Fibroblast of the conjunctiva (primary cell): ENCODE data around the gene CAMTA2.

Experiments
- DNase-seq: peaks from one replicate; pipeline ENCODE4 v3.0.0-alpha.2; 2010; ENCODE audit warnings: low read depth

CAMTA2 gene

DNA sequence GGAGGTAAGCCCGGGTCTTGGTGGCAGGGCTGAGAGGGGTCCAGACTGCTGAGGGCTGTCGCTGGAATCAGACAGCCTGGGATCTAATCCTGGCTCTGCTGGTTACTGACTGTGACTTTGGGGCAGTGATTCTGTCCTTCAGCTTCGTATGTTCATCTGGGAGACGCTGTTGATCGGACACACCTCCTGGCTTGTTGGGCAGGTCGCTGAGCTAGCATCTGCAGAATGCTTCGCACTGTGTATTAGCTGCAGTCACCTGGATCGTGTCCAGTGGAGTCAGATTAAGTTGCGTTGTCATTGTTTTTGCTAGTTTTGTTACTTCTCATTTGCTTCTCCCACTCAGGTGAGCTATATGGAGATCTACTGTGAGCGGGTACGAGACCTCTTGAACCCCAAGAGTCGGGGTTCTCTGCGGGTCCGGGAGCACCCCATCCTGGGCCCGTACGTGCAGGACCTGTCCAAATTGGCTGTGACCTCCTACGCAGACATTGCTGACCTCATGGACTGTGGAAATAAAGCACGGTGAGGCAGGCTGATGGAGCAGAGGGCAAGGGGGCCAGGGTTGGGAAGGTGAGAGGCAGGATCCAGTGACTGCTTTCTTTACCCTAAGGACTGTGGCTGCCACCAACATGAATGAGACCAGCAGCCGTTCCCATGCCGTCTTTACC, 14.8 kb upstream of the CAMTA2 start:
- no peak for DNase-seq

DNA sequence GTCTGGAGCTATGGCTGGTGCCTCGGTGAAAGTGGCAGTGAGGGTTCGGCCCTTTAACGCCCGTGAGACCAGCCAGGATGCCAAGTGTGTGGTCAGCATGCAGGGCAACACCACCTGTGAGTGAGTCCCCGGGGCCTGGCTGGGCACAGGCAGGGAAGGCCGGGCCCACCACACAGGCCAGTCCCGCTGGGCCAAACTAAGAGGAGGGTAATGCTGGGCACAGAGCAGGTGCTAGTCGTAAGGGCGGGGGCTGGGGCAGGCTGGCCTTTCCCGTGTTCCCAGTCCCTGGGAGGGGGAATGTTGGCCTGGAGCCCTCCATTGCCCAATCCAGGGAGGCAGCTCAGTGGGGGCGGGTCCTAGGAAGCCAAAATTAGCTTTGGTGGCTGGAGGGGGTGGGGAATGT, 12.8 kb upstream of the CAMTA2 start:
- DNase-seq: no peak

DNA sequence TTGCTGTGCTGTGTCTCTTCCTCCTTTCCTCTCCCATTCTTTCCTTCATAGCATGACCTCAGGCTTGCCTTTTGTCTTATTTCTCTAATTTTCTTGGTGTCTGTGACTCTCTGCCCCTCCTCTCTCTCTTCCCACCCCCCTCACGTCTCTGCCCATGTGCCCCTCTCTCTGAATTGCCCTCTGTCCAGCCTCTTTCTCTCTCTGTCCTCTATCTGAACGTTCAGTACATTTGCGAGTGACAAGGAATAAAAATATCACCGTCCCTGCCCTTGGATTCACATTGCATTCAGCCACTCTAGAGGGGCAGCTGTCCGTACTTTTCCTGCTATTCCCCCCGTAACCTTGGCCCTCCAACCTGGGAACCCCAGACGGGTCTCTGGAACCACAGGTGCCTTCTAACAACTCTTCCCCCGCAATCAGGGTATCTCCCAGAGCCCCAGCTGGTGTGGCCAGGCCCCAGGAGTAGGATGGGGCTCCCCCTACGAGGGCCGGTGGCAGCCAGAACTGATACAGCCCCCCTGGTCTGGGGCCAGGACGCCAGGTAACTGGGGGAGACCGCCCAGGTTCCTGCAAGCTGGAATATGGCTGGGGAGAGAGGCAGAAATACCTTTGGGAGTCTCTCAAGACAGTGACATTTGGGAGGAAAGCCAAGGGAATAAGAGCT, 12.1 kb upstream of the CAMTA2 start:
- no peak for DNase-seq

DNA sequence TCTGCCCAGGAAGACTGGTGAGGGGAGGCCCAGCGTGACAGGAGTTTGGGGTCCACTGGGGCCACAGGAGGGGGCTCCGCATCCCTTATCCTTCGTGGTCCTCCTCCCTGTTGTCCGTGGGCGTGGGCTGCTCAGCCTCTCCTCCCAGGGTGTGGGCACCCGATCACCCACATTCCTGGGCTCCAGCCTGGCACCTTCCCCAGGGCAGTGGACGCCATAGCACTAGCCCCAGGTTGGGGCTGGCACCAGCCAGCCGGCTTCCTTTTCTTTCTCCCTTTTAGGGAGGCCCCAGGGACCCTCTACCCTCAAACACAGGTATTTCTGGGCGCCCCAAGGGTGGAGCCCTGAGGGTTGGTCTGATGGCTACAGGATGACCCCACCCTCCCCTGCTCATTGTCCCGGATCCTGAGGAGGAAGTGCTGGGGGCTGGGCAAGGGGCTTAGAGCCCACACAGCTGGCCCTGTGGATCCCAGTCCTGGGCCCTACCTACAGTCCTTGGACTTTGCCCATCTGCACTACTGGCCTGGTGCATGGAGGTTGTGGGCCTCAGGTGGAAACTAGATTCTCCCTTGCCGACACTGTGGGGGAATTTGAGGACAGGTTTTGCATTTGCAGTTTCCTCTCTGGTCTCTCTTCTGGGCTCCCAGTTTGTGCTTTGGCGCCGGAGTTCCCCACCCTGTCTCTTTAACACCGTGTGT, 11.4 kb upstream of the CAMTA2 start:
- no peak for DNase-seq

DNA sequence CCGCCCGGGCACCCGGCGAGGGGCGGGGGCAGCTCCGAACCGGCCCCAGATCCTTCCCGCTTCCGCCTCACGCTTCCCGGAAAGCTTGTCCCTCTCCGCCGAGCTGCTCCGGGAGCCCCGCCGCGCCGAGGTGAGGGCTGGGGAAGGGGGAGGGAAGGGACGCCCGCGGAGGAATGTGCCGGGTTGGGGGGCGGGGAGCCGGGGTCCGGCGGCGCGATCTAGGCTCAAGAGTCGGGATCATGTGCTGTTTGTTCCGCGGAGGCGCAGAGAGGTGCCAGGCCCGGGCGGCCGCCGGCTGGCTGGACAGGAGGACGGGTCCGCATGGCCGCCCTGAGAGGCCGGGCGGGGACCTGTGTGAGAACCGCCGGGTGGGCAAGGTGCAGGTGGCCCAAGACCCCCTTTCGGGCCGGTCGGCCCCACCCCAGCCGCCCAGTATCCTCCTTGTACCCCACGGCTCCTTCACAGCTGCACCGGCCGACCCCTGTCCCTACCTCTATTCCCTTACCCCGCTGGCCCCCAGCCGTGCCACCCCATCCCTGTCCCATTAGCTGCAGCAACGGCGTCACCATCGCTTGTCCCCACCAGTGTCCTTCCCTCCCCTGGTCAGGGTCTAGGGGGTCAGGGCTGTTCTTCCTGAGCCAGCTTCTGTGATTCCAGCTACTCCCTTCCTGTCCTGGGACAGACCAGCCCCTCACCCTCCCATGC, 10.7 kb upstream of the CAMTA2 start:
- no peak for DNase-seq

DNA sequence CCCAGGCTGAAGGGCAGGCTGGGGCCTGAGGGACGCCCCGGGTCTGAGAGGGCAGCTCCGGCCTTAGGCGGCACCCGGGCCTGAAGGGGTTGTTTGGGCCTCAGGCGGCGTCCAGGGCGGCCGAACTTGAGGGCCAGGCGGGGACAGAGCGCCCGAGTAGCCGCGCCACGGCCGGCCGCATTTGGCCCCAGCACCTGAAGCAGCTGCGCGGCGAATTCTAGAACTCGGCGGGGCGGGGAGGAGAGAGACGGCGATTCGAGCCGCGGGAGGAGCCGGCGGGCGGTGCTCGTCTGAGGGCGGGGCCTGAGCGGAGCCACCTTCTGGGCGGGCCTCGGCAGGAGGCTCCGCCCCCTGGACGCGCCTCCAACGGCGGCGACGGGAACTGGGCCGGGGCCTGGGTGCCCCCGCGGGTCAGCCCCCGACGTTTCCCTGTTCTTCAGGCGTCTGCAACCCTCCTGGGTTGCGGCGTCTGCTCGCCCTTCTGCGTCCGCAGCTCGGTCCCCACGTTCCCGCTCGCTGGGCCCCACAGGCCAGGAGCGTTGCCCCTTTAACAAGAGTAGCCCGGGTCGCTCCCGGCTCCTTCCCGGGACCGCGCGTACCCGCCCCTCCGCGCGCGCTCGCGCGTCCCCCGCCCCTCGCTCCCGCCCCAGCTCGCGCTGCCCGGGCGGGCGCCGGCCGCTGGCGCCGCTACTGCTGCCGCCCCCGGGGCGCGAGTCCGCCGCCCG, 10.0 kb upstream of the CAMTA2 start, which contains the start of the genes INCA1 and KIF1C:
INCA1 (minus strand) TSS at position 221 of the 725 bp plus-strand sequence. CDS start 3,085 bp downstream, outside the sequence.
KIF1C (plus strand) TSS at position 649 of the 725 bp plus-strand sequence. CDS start 2,297 bp downstream, outside the sequence.
- peak; percentile 68 for DNase-seq

DNA sequence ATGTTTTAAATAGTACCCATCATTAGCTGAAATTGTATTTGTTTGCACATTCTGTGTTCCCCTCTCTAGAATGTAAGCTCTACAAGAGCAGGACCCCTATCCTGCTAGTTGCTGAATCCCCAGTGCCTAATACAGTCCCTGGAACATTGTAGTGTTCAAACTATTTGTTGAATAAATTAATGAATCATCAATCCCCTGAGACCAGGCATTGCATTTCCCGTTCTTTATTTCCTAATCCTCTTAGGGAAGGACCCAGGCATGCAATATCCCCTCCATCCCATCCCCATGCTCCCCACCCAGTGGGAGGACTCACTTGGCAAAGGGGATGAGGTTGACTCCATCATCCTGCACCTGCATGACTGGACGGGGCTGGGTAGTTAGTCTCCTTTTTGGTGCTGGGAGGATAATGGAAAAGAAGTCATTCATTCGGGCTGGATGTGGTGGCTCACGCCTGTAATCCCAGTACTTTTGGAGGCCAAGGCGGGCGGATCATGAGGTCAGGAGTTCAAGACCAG, 6.7 kb upstream of the CAMTA2 start:
- DNase-seq: no peak

DNA sequence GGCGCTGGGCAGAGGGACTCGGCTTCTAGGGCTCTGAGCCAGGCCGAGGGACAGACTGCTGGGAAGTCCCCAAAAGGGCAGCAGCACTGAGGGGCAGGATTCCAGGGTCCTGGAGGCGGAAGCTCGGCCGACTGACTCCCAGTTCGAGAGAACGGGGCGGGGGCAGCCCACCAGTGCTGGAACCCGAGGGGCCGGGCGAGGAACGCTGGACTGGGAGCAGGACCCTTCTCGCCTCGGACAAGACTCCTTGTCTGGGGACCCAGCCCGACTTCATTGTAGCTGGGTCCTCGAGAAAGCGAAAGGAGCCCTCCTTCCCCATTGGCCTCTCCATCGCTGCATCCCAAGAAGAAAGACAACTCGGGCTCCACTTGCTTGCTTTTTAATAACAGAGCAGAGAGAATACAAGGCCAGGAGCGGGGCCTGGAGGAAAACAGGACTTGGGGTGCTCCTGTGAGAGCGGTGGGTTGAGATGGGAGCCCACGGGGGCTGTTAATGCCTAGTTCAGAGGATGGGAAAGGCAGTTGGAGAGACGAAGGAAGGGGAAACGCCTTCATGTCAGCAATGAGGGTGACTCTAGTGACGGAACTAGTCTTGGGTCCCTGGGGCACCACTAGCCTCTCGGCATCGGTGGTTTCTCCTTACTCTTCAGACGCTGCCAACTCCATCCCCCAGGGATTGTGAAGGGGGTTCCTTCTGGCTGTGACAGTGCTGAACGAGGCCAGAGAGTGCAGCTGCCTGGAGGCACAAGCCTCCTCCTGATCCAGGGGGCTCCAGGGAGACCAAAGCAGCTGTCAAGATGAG, 492 bp upstream of the CAMTA2 start:
- no peak for DNase-seq

DNA sequence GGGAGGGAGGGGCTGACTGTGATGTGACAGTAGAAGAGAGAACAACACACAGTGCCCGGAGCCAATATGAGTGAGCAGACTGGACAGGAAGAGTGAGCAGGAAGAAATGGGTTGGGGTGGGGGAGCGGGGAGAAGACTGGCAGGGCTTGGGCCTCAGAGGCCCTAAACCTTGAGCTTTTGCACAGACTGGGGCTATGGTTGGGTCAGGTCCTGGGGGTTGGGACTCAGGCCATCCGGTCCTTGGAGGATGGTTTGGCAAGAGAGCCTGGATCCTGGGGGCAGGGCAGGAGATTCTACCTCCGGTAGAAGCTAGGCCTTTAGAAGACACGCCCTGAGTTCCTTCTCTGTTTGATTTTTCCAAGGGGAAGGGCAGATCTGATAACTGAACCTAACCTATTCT, 1.1 kb downstream of the CAMTA2 start:
- DNase-seq: no peak

DNA sequence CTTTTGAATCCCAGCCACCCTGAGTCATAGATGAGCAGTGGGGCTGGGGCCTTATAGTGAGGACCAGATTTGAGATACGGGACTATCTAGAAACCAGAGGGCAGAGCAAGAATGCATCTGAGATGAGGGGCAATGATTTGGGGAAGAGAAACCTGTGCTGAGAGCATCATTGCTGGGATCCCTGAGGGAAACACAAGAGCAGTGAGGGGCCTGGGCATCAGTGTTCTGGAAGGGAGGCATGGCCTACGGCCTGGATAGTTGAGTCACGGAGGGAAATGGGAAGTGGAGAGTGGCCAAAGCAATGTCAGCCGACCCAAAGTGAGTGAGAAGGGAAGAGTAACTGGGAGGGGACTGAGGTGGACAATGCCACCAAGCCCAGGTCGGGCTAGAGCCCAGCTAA, 5.2 kb downstream of the CAMTA2 start:
- no peak for DNase-seq

DNA sequence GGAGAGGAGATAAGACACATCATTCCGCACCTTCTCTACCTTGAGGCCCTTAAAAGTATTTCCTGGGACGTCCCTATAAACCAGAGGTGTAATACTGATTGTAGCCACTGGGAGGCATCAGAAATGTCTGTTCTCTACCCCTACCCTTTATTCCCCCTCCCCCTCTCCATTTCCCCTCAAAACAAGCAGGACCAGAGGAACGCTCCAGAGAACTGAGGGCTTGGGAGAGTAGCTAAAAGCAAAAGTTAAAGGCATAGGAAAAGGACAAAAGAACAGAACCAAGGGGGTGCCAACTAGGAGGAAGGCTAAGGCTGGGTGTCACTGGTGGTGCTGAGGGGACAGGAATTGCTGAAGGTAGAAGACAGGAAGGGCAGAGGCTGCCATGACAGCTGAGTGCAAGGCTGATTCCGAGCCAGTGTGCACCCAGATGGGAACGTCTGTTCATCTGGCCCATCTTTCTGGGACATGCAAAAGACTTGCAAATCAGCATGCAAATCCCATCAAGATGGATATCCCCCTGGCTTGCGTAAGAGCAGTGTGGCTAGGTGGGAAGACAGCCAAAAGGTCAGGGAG, 6.7 kb downstream of the CAMTA2 start:
- no peak for DNase-seq

DNA sequence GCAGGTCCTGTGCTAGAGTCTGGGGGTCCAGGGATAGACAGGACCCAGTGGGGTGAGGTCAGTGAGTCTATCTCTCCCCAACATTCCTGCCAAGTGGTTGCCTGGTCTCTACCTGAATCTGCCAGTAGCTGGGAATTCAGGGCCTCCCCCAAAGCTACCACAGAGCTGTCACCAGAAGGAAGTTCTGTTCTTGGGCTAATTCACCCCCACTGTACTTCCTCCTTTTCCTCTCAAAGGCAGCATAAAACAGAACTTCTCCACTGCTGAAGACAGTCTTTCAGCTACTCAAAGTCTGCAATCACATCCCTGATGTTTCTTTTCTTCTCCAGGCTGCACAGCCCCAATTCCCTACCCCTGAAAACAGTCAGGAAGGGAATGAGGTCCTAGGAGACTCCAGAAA, 8.7 kb downstream of the CAMTA2 start:
- DNase-seq: no peak

DNA sequence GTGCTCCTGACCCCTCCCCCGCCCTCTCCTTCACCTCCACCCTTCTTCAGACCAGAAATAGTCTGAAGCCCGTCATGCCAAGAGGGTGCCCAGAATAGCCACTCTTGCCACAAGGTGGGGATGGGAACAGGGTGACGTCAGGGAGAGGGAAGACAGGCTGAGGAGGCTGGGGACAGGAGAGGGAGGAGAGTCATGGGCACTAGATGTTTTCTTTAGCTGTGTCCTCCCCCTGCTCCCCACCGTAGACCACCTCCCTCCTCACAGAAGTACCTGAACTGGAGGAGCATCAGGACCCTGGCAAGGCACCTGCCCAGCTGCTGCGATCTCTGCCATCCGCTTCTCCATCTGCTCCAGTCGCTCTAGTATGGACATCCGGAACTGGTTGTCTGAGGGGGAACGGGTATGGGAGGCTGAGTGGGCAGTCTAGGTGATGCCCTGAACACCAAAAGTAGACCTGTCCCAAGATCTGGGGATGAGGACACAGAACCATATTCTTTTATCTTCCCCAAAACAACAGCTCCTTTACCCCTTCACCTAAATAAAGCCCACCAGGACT, 13.3 kb downstream of the CAMTA2 start:
- no peak for DNase-seq

DNA sequence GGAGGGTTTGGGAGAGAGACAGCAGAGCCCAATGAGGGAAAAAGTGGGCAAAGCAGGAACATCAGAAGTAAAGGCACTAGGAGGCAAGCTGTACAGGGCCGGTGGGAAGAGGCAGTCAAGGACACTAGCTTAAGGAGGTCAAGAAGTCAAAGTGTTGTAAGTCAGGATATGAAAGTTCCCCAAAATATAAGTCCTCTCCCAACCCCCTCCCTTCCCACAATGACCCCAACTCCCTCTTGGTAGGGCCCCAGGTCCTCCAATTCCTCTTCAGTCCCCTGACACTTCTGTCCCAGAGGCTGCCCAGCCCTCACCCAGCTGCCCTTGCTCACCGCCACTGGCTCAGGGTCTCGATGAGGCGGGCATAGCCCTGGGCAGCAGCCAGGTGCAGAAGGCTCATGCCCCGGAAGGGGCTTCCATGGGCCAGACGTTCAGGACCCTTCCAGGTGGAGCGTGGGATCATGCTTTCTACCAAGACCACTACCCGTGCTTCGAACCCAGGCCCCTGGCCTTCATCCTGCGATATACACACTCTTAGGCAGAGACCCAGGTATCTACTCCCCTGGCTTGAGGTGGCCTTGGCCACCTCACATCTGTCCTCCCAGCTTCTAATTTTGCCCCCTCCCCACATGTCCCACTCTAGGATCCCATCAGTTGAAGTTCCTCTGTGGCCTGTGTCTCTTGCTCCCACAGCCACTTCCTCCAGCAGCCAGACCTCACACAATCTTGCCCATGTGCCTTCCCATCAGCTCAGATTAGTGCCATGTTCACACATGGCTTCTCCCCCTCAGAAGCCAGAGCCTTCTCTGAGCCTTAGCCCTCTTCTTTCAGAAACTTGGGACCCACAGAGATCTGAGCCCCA, 14.0 kb downstream of the CAMTA2 start:
- no peak for DNase-seq

DNA sequence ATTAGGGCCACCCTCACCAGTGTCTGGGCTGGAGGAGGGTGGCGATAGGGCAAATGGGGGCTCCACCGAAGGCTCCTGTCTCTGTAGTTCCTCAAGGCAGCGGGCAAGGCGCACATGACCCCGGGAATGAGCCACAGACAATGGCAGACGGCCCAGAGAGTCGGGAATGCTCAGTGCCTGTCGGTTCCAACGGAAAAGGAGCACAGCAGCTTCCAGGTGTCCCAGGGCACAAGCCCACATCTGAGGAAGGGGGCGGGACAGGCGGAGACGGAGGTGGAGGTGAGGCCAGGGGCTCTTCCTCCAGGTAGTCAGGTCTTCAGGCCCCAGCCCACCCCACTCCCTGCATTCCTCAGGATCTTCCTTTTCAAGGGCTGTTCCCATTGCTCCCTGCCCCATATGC, 14.7 kb downstream of the CAMTA2 start:
- DNase-seq: no peak

DNA sequence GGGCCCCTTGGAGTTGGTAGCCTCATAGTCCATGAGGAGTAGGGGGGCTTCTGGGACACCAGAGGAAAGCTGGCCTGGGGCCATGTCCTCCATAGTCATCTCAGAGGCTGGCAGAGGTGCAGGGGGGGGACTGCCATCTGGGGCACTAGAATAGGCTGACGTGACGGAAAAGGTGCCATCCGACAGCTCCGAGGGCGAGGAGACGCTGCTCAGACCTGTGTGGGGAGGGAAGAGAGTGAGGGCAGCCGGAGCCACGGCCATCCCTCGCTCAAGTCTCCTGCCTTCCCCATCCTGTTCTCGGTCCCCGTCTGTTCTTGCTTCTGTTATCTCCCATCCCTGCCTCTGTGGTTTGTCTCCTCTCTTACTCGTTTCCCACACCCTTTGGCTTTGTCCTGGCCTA, 15.2 kb downstream of the CAMTA2 start:
- DNase-seq: no peak

DNA sequence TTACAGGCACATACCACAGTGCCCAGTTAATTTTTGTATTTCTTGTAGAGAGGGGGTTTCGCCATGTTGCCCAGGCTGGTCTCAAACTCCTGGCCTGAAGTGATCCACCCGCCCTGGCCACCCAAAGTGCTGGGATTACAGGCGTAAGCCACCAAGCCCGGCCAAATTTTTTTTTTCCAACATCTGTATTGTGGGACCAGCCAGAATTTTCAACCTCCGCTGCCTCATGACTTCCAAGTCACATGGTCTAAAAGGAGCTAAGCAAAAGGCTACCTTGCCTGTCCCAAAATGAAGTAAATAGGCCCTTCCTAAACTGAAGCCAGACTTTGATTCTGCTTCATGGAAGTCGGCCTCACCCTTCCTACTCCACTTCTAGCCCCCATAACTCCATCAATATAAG, 15.6 kb downstream of the CAMTA2 start:
- no peak for DNase-seq

DNA sequence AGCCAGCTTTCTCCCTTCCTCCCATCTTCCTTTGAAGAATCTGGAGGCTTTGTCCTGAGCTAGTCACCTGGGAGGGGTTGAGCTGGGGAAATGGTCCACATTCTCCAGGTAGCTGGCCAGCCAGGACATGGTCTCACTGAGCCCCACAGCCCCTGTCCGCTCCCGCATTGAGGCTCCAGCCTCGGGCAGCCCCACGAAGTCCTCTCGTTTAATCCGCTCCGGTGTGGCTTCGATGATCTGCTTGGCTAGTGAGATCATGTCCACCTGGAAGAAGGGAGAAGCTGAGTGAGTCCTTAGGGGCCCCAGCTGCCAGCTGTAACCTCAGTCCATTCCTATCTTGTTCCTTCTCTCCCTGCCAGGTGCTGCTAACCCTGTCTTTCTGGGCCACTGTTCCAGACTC, 17.2 kb downstream of the CAMTA2 start:
- DNase-seq: no peak

DNA sequence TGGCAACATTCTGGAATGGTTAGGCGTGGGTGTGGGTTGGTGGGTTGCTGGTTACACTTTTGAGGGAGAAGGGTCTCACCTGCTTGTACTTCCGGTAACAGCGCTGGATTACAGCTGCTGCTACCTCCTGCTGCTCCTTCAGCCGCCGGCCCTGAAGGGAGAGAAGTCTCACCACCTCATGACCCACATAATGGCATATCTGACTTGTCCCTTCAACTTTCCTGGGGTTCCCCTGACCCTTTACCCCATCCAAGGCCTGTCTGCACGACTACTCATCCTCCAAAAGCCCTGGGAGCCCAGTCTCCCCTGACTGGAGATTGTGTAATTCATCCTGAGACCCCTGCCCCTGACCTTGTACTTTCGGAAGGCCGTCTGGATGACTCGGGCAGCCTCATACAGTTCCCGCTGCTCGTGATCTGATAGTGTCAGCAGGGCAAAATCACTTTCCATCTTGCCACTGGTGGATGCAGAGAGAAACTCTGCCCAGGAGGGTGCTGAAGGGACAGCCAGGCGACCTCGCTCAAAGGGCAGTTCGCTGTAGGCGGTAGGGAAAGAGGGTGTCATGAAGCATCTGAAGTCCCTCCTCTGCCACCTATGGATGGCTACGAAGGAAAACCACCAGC, 17.8 kb downstream of the CAMTA2 start:
- no peak for DNase-seq
